CMK (cell line): ENCODE results near the gene TNNC2.
A peak's percentile ranks its signal among the peaks of the same experiment; 100 is the strongest.
"Not testable (repeated sequence)": the region's sequence is repeated elsewhere in the genome, so short reads cannot be mapped to it uniquely, and the experiment has no call there.

Source experiments
- DNase-seq: peaks from one replicate; pipeline ENCODE4 v3.0.0-alpha.2; 2010; ENCODE audit warnings: low read depth

The TNNC2 gene

GRCh38 chr20:45819466-45819865 is 7.6 kb downstream of the TNNC2 start:
- no peak for DNase-seq

GRCh38 chr20:45818239-45818638 is 8.9 kb downstream of the TNNC2 start:
- DNase-seq: no peak

- DNase-seq: no peak
Measured at GRCh38 chr20:45817376-45818194, 9.5 kb downstream of the TNNC2 start.

- DNase-seq: no peak
Measured at GRCh38 chr20:45816951-45817350, 10.2 kb downstream of the TNNC2 start.

- no peak for DNase-seq
Measured at GRCh38 chr20:45814314-45814713, 12.8 kb downstream of the TNNC2 start.

GRCh38 chr20:45813489-45813888 is 13.6 kb downstream of the TNNC2 start:
- no peak for DNase-seq

GRCh38 chr20:45813006-45813340 is 14.1 kb downstream of the TNNC2 start:
- no peak for DNase-seq

GRCh38 chr20:45812157-45813005 is 14.7 kb downstream of the TNNC2 start, which contains the start of gene UBE2C:
Gene UBE2C (plus strand): TSS chr20:45812644. CDS start chr20:45812696, 52 bp downstream.
- DNase-seq: peak; percentile 94

GRCh38 chr20:45810191-45810970 is 16.7 kb downstream of the TNNC2 start:
- DNase-seq: no peak

- no peak for DNase-seq
Measured at GRCh38 chr20:45801851-45802250, 25.3 kb downstream of the TNNC2 start.

GRCh38 chr20:45798935-45799642 is 28.0 kb downstream of the TNNC2 start:
- no peak for DNase-seq

- DNase-seq: not testable (repeated sequence)
Measured at GRCh38 chr20:45797955-45798354, 29.2 kb downstream of the TNNC2 start.

- DNase-seq: not testable (repeated sequence)
Measured at GRCh38 chr20:45797510-45797909, 29.6 kb downstream of the TNNC2 start.

GRCh38 chr20:45796337-45797065 is 30.6 kb downstream of the TNNC2 start:
- no peak for DNase-seq

- DNase-seq: no peak
Measured at GRCh38 chr20:45792317-45793118, 34.6 kb downstream of the TNNC2 start.

GRCh38 chr20:45788351-45788750 is 38.8 kb downstream of the TNNC2 start:
- DNase-seq: no peak

GRCh38 chr20:45783656-45784294 is 43.3 kb downstream of the TNNC2 start:
- DNase-seq: no peak

- no peak for DNase-seq
Measured at GRCh38 chr20:45782890-45783289, 44.2 kb downstream of the TNNC2 start.

- DNase-seq: no peak
Measured at GRCh38 chr20:45781391-45781931, 45.7 kb downstream of the TNNC2 start.
